GM18508 (cell line): Measurements from ENCODE around the gene WWC1.
"Not testable (repeated sequence)": the region's sequence is repeated elsewhere in the genome, so short reads cannot be mapped to it uniquely, and the experiment has no call there.

Experiments
- ATAC-seq: cut with Tn5 transposase; IDR thresholded peaks from one replicate; pipeline ENCODE4 v1.9.1; 2021; ENCODE audit warnings: moderate number of reproducible peaks; ENCODE audit not compliant: insufficient read depth, unreplicated experiment

Gene WWC1

GRCh38 chr5:168285696-168286095, 5.7 kb upstream of the WWC1 start:
- no peak for ATAC-seq

- no peak for ATAC-seq
These were observed 5.1 kb upstream of the WWC1 start for GRCh38 chr5:168286386-168286785.

GRCh38 chr5:168286863-168287262, 4.6 kb upstream of the WWC1 start:
- not testable (repeated sequence) for ATAC-seq

GRCh38 chr5:168287362-168287761, 4.1 kb upstream of the WWC1 start:
- no peak for ATAC-seq

- no peak for ATAC-seq
These were observed 2.8 kb upstream of the WWC1 start for GRCh38 chr5:168288349-168289245.

GRCh38 chr5:168290902-168291341, 523 bp upstream of the WWC1 start:
- ATAC-seq, result no peak

DNA sequence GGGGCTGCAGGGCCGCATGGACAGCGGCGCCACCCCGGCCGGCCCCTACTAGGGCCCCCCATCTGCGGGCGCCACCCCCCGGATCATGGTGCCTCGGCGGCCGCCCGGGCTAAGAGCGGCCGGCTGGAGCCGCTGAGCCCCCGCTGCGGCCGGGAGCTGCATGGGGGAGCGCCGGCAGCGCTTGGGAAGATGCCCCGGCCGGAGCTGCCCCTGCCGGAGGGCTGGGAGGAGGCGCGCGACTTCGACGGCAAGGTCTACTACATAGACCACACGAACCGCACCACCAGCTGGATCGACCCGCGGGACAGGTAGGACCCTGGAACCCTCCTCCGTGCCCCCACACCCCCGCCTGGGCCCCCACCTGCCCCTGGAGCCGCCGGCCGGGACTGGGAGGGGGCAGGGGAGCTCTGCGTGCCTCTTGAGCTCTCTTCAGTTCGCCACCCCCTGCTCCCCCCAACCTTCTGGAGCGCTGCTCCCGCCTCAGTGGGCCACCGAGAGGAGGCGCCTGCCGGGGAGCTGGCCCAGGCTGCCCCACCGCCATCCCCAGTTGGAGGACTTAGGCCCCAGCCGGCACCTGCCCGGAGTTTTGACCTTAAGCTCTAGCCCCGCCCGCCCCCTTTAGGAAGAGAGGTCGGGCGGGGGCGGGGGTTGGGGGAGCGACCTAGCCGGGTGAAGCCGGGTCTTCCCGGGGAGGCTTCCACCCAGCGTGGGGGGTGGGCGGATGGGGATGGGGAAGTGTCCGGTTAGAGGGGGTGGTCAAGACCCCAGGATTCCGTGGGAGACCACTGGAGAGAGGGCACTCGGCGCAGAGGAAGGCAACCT, 730 bp downstream of the WWC1 start:
- ATAC-seq, result no peak

GRCh38 chr5:168292786-168293696, 1.6 kb downstream of the WWC1 start:
- ATAC-seq, result no peak

DNA sequence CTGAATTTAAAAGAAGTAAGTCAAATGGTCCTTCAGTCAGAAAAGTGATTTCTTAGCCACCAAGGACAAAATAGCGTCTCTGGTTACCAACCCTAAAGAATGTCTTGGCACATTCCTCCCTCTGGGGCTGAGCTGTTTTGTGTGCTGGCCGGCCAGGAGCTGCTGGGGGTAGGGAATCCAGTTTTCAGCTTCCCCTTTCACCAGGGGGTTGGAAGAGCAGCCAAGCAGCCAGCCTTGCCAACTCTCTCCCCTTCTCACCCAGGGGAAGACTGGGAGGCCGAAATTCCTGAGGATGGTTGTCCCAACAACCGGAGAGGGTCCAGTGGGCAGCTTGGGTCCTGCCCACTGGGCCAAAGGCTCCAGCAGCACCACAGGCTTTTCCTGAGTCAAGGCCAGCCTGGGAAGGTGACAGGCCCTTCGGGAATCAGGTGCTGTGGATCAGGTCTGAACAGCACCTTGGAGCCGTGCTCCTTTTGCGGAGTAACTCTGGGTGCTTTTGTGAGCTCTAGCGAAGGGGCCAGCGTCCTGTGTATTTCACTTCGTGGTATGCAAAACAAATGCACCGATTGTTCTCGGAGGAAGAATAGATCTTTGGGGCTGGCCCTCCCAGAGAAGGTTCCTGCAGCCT, 4.2 kb downstream of the WWC1 start:
- no peak for ATAC-seq

GRCh38 chr5:168296682-168297081, 5.2 kb downstream of the WWC1 start:
- ATAC-seq, result no peak

GRCh38 chr5:168298949-168299348, 7.5 kb downstream of the WWC1 start:
- ATAC-seq, result no peak

DNA sequence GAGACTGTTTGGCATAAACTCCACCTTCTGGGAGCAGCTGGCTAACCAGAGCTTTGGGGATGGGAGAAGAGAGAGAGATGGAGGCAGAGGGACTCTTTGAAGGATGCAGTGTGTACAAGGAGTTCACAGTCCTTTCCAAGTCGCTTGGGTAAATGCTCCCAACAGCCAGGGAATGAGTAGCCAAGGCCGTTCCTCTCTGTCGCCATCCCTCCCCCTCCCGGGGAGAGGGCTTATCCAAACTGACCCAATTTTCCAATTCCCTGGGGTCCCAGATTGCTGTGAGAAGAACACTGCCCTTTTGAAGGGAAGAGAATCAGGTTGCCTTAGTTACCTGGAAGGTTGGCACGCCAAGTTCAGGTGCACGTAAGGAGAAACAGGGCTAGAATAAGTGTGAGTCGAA, 7.9 kb downstream of the WWC1 start:
- ATAC-seq, result no peak

DNA sequence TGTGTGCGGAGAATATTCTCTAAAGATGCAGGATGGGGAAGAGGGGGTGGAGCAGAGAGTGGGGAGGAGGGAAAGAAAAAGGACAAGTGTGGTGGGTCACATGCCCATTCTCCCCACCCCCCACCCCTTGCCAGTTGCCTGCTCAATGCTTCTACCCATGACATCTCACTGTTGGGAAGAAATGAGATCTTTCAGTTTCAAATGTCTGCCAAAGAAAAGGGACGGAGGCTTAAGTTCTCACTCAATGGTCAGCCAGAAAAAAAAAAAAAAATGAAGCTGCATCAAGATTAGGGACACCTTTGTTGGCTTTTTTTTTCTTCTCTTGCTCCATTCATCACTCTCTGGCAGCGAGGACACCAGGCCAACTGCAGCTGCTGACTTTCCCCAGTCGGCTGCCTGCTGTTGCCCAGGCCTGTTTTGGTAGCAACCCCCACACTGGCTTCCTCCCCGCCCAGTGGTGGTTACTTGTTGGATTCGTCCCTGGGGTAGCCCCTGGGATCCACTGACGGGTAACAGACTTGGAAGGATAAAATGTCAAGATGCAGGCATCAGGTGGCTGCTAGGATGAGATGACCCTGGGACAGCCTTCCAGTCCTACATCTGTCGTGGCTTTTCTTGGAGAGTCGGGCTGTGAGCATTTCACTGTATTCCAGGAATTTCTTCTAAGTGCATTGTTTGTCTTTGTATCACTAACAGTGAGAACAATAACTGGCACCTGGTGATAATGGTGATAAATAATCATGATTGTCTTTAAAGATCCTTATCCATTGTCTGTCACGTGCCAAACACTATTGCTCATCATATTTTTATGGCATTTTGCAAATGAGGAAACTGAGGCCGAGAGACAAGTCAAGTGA, 9.1 kb downstream of the WWC1 start:
- no peak for ATAC-seq

DNA sequence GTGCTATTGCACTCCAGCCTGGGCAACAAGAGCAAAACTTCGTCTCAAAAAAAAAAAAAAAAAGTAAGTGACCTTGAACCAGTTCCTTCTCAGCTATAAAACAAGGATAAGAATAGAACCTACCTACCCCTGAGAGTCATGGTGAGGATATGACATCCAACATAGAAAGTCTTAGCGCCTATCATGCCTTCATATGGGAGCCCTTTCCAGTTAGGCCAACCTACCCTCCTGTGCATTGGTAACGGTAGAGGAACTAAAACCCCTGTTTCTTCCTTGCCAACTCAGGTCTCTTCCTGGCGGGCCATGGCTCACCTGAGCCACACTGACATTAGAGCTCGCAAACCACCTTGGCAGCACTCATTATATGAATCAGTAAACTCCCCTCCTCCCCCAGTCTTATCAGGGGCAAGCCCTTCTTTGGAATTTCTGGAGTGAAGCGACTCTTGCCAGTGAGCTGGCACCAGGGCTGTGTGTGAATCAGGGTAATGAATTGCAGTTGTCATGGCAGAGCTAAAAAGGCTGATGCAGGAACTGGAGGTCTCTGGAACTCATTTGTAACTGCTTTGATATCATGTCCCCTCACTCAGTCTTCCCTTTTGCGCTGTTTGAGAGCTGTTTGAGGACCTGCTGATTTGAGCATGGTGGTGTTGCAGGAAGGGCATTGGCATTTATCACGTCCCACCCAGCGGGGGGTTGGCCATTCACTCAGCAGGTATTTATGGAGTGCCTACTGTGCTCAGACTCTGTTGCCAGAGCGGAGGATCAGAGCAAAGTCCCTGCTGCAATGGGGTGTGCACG, 10.3 kb downstream of the WWC1 start:
- no peak for ATAC-seq

DNA sequence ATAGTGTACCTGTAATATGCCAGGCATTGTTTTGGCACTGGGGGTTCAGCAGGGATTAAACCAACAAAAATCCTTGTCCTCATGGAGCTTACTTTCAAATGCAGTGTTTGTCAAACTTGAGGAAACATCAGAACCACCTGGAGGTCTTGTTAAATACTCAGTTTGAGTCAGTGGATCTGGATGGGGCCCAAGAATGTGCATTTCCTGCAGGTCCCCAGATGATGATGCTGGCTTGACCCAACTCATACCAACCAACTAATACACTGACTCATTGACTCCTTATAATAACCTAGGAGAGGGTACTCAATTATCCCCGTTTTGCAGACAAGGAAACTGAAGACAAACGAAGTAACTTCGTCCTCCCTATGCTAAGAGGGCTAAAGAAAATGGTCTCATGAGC, 11.3 kb downstream of the WWC1 start:
- no peak for ATAC-seq

DNA sequence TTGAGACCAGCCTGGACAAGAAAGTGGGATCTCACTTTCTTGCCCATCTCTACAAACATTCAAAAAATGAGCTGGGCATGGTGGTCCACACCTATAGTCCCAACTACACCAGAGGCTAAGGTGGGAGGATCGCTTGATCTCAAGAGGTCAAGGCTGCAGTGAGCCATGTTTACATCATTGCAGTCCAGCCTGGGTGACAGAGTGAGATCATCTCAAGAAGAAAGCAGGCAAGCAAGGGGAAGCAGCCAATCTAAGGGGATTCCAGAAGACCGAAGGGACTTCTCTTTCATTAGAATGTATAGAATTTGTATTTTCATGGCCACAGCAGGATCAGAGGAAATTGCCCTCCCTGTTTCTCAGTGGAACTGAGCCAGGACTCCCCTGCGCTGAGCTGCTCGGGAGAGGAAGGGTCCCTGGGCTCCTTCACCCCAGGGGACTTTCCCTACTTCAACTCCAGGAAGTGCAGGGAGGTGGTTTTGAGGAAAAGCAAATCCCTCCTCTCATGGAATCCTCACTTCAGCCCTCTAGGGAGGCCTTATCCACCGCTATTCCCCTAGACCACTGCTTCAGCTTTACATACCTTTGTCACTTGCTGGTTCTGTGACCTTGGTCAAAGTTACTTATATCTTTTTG, 12.1 kb downstream of the WWC1 start:
- no peak for ATAC-seq

- no peak for ATAC-seq
These were observed 12.9 kb downstream of the WWC1 start for GRCh38 chr5:168304349-168304748.

DNA sequence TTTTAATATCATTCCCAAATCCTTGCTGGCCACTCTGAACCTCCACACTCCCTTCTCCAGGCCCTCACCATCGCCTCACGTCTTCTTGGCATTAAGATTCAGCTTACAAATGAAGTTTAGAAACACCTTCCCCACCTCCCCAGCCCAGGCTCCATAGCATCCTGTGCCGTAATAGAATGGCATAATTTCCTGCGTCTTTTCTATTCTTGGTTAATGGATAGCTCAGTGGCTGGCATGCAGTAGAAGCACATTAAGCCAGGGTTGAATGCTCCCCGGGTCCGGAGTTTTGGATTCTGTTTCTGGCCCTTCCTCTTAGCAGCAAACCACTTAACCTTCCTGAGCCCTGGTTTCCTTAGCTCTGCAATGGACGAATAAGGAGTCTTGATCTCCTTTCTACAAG, 13.8 kb downstream of the WWC1 start:
- ATAC-seq, result no peak
